K562 (cell line): ENCODE results near the gene DAD1. TPM values are rescaled to one million over a fixed set of nuclear protein-coding genes. Genes with fewer than 3 reads are reported as not detected.

ENCODE experiments used
- ATAC-seq: fragments of 200-7000 bp; cut with Tn5 transposase; 3 replicates; pipeline ENCODE4 v1.9.1; 2020; ENCODE audit warnings: moderate library complexity
- BruUV-seq: library from RNA; stranded (reverse); fragments of 400-500 nt; replicated peaks from 2 replicates; lab custom pipeline; 2021; lab: Mats Ljungman, UMichigan
- CTCF ChIA-PET: fragments of 300-600 bp; formaldehyde crosslinking; extraction: SDS; loops from one replicate; lab custom pipeline; 2021; ENCODE audit warnings: low intra/inter-chr PET ratio; lab: Yijun Ruan, JAX
- POLR2A ChIA-PET: fragments of 300-600, 350-650 bp; sonication (Branson Sonifier 250); formaldehyde crosslinking; extraction: SDS; loops from one replicate; lab custom pipeline; 2021; ENCODE audit warnings: antibody characterized with exemption, inconsistent platforms; lab: Yijun Ruan, JAX
- DNase-seq, 4 experiments: peaks; one replicate each; pipeline versions ENCODE4 v3.0.0 to v3.0.0-alpha.2; 2011 to 2018; ENCODE audit warnings: low spot score in 3 of 4, mixed read lengths in 3 of 4; ENCODE audit errors: extremely low read depth in 1 of 4
- FAIRE-seq: peaks from 2 replicates; lab custom pipeline; 2011; peaks lifted over from hg19 to GRCh38; lab: Jason Lieb, UNC
- H2AFZ ChIP-seq: 2 replicates; pipeline ENCODE4 v1.6.0; 2011; ENCODE audit warnings: low read depth, low read length, control low read depth, inconsistent platforms
- H3K27ac ChIP-seq: fragments of 200-600 bp; 3 replicates; pipeline ENCODE4 v1.8.0; 2011; ENCODE audit warnings: low read depth, mild to moderate bottlenecking, control low read depth, inconsistent platforms, low read length, moderate library complexity, mixed read lengths; ENCODE audit errors: extremely low read depth
- H3K27me3 ChIP-seq, 2 experiments: fragments of 300-600 bp in 1 of 2; 2 replicates in 1 of 2; 3 replicates in 1 of 2; pipeline versions ENCODE4 v1.6.0 to v1.8.0; 2011; ENCODE audit warnings: inconsistent platforms in 2 of 2, low read length in 2 of 2, mild to moderate bottlenecking in 1 of 2, mixed read lengths in 1 of 2, moderate library complexity in 1 of 2; ENCODE audit not compliant: control insufficient read depth in 2 of 2, insufficient read depth in 2 of 2
- H3K36me3 ChIP-seq: fragments of 300-600 bp; 3 replicates; pipeline ENCODE4 v1.8.0; 2011; ENCODE audit warnings: mild to moderate bottlenecking, low read length, inconsistent platforms; ENCODE audit not compliant: control insufficient read depth, insufficient read depth
- H3K4me1 ChIP-seq, 2 experiments: fragments of 200-600 bp in 1 of 2; replicated peaks in 1 of 2; 2 replicates in 1 of 2; 3 replicates in 1 of 2; pipeline versions ENCODE4 v1.5.1 to v1.8.0; 2011; ENCODE audit warnings: inconsistent platforms in 2 of 2, low read length in 2 of 2, mild to moderate bottlenecking in 1 of 2, mixed read lengths in 1 of 2, moderate library complexity in 1 of 2; ENCODE audit not compliant: control insufficient read depth in 2 of 2, insufficient read depth in 2 of 2
- H3K4me2 ChIP-seq: 2 replicates; pipeline ENCODE4 v1.6.1; 2011; ENCODE audit warnings: low read length, control low read depth, inconsistent platforms, mixed read lengths; ENCODE audit not compliant: insufficient read depth
- H3K4me3 ChIP-seq: fragments of 200-600 bp; sonication (generic), shearing (Covaris generic); 2 replicates; pipeline ENCODE4 v1.5.1; 2016; ENCODE audit warnings: control low read depth, inconsistent platforms
- H3K79me2 ChIP-seq: fragments of 200-600 bp; 3 replicates; pipeline ENCODE4 v1.8.0; 2011; ENCODE audit warnings: low read length, inconsistent platforms; ENCODE audit not compliant: control insufficient read depth, insufficient read depth
- H3K9ac ChIP-seq, 2 experiments: 2 replicates each; pipeline versions ENCODE4 v1.6.0 to v1.6.1; 2011; ENCODE audit warnings: low read depth in 2 of 2, low read length in 2 of 2, control low read depth in 1 of 2, inconsistent platforms in 1 of 2, mild to moderate bottlenecking in 1 of 2, mixed read lengths in 1 of 2; ENCODE audit not compliant: insufficient read depth in 1 of 2
- H3K9me1 ChIP-seq: one replicate; pipeline ENCODE4 v1.6.0; 2011; ENCODE audit warnings: inconsistent platforms, mild to moderate bottlenecking, low read length, moderate library complexity; ENCODE audit not compliant: control insufficient read depth, insufficient read depth
- H3K9me3 ChIP-seq: replicated peaks from 2 replicates; pipeline ENCODE4 v1.5.1; 2011; ENCODE audit warnings: low read depth, low read length, inconsistent platforms; ENCODE audit not compliant: control insufficient read depth, insufficient read depth
- H4K20me1 ChIP-seq: replicated peaks from 2 replicates; pipeline ENCODE4 v1.6.1; 2011; ENCODE audit warnings: low read length, inconsistent platforms, mixed read lengths; ENCODE audit not compliant: control insufficient read depth, insufficient read depth
- BCOR ChIP-seq: fragments of 450-650 bp; IDR thresholded peaks from 2 replicates; pipeline ENCODE4 v1.6.1; 2016
- HDGF ChIP-seq: fragments of 450-650 bp; IDR thresholded peaks from 2 replicates; pipeline ENCODE4 v1.6.1; 2016
- KDM4B ChIP-seq, 2 experiments: fragments of 450-650 bp in 1 of 2; sonication (generic) in 1 of 2; IDR thresholded peaks; 2 replicates each; pipeline ENCODE4 v1.6.1; 2016 to 2017; ENCODE audit warnings: borderline replicate concordance in 2 of 2, antibody characterized with exemption in 1 of 2, low read depth in 1 of 2, mild to moderate bottlenecking in 1 of 2
- SAP30 ChIP-seq: fragments of 200-600 bp; sonication (generic); IDR thresholded peaks from 2 replicates; pipeline ENCODE4 v1.6.1; 2012; ENCODE audit warnings: borderline replicate concordance, low read depth, mild to moderate bottlenecking, moderate library complexity, low read length, control low read depth, inconsistent platforms; ENCODE audit not compliant: insufficient read depth, poor library complexity, severe bottlenecking
- SRSF7 ChIP-seq: fragments of 200-400 bp; formaldehyde crosslinking; optimal IDR thresholded peaks from 2 replicates; pipeline ENCODE3; 2017; ENCODE audit warnings: mild to moderate bottlenecking, low read depth, low read length
- TAF15 ChIP-seq: fragments of 200-400 bp; formaldehyde crosslinking; IDR thresholded peaks from 2 replicates; pipeline ENCODE4 v1.6.1; 2017; ENCODE audit warnings: mild to moderate bottlenecking, low read depth, low read length, moderate library complexity
- TOE1 ChIP-seq, 2 experiments: fragments of 450-650 bp in 1 of 2; sonication (generic) in 1 of 2; formaldehyde crosslinking in 1 of 2; IDR thresholded peaks; 2 replicates each; pipeline versions ENCODE4 v1.7.1 to v1.8.0; 2016 to 2022; ENCODE audit warnings: borderline replicate concordance in 2 of 2, mild to moderate bottlenecking in 2 of 2, antibody characterized with exemption in 1 of 2, inconsistent platforms in 1 of 2, low read depth in 1 of 2, missing genetic modification reagents in 1 of 2, moderate library complexity in 1 of 2
- WHSC1 ChIP-seq: IDR thresholded peaks from one replicate; pipeline ENCODE4 v1.6.1; 2012; ENCODE audit warnings: low read length, control low read depth, inconsistent platforms
- ZBTB8A ChIP-seq: fragments of 450-650 bp; IDR thresholded peaks from 2 replicates; pipeline ENCODE4 v1.6.1; 2018; ENCODE audit warnings: mild to moderate bottlenecking, moderate library complexity; ENCODE audit not compliant: partially characterized antibody
- ZNF212 ChIP-seq: fragments of 450-650 bp; formaldehyde crosslinking; IDR thresholded peaks from 2 replicates; pipeline ENCODE4 v1.4.0; 2020; ENCODE audit warnings: mild to moderate bottlenecking
- ZNF695 ChIP-seq: fragments of 450-650 bp; formaldehyde crosslinking; IDR thresholded peaks from 2 replicates; pipeline ENCODE4 v1.4.0; 2020; ENCODE audit warnings: mild to moderate bottlenecking, moderate library complexity
- ZZZ3 ChIP-seq: fragments of 450-650 bp; IDR thresholded peaks from 2 replicates; pipeline ENCODE4 v1.6.1; 2016; ENCODE audit warnings: antibody characterized with exemption, mild to moderate bottlenecking, moderate library complexity
- WGBS: fragments of 100-300 bp; shearing (Covaris generic); methylation state at CpG from one replicate; pipeline ENCODE4 v1.1.6; 2016; ENCODE audit warnings: low coverage, mixed read lengths; ENCODE audit not compliant: insufficient coverage; ENCODE audit errors: missing lambda C conversion rate; 5-methylcytosine and 5-hydroxymethylcytosine counted together
- in situ Hi-C: fragments of 300-500 bp; cut with MboI; formaldehyde crosslinking; loops from 4 replicates; pipeline ENCODE4 v1.15.0; 2018; ENCODE audit warnings: inconsistent platforms, mixed read lengths
- intact Hi-C: fragments of 100-400 bp; cut with micrococcal nuclease; formaldehyde crosslinking; loops from 2 replicates; pipeline ENCODE4 v1.14.2; 2022
- polyA plus RNA-seq, 8 experiments: library from polyadenylated mRNA; depleted of rRNA in 4 of 8; stranded (reverse) in 5 of 8; unstranded in 3 of 8; fragments of >200 nt; fragmentation: Nextera tagmentation in 2 of 8; fragmentation: Illumina TruSeq in 1 of 8; extraction: Ambion mirVana in 2 of 8; extraction: Trizol in 1 of 8; gene quantifications; 2 replicates each; pipeline versions ENCODE4 v1.2.1 to v1.2.3, GENCODE V29; 2011 to 2014; ENCODE audit warnings: inconsistent platforms in 1 of 8, missing spikeins in 1 of 8
- total RNA-seq, 7 experiments: library from RNA; depleted of rRNA in 6 of 7; stranded (reverse); fragments of >200 nt in 6 of 7; fragmentation: Illumina TruSeq in 2 of 7; extraction: Trizol in 2 of 7; gene quantifications; 2 replicates each; pipeline versions ENCODE4 v1.2.1 to v1.2.3, GENCODE V29; 2011 to 2021; ENCODE audit warnings: low replicate concordance in 1 of 7
- TF ChIP-seq, protein P1 (sequence below): fragments of 250-450 bp; sonication (Bioruptor Pico); IDR thresholded peaks from 2 replicates; pipeline ENCODE4 v1.8.0; 2022; ENCODE audit warnings: moderate library complexity, mild to moderate bottlenecking, inconsistent platforms
- TF ChIP-seq, protein P2 (sequence below): fragments of 450-650 bp; IDR thresholded peaks from 2 replicates; pipeline ENCODE4 v1.6.1; 2016; ENCODE audit warnings: borderline replicate concordance
- TF ChIP-seq, protein P3 (sequence below): fragments of 250-450 bp; sonication (Bioruptor Pico); IDR thresholded peaks from 2 replicates; pipeline ENCODE4 v1.5.0; 2021; ENCODE audit warnings: mild to moderate bottlenecking, borderline replicate concordance

DAD1 gene
- total and polyA plus RNA-seq, 9 of the 15 experiments (the other 6 are each of a cell fraction or from before 2014, with no cell fraction given) = 104 to 617 (median 222) TPM

DNA sequence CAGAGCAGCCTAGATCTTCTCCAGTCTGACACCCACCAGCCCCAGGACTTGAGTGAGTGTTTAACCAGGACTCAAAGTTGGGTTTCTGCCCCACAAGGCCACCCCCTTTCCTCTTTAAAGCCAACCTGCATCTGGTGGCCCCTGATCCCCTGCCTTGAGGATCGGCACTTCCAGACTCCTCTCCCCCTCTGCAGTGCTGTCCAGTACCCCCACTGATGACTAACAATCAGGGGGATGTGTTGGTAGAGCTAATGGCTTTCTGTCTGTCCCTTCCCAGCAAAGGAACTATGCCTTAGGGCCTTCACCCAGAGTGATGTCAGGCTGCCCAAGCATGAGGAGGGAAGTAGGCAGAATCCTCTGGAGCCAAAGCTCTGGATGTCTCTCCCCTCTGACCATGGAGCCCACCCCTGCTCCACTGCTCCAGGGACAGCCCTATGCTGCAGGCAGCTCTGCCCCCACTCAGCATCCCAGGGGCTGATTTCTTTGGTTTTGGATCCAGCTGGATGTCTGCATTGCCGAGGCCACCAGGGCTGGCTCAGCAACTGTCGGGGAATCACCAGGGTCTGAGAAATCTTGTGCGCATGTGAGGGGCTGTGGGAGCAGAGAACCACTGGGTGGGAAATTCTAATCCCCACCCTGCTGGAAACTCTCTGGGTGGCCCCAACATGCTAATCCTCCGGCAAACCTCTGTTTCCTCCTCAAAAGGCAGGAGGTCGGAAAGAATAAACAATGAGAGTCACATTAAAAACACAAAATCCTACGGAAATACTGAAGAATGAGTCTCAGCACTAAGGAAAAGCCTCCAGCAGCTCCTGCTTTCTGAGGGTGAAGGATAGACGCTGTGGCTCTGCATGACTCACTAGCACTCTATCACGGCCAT lies 42.9 kb downstream of the DAD1 start:
- Histone ChIP-seq H3K36me3 (no peaks in the 10 kb centered on the region), H3K27me3 (peaks cover 2 to 8% of the 10 kb centered on the region in 2 experiments; a peak in 3 of 5 replicates), H2AFZ (no peak overlapping the region), H3K27ac (no peak overlapping the region), H3K4me2 (no peak overlapping the region), H3K4me1 (no peaks in the 10 kb centered on the region; a peak in 2 of 5 replicates), H3K9ac (no peak overlapping the region)
- 28% methylated on average over 8 of the region's 9 CpGs for WGBS
- BruUV-seq = no TSS peak
- CTCF ChIA-PET = no interaction called here
- intact Hi-C loops (no loop called here), in situ Hi-C loops (no loop called here)
- DNase-seq = no peak
- TF ChIP-seq BCOR = no peak
- TF ChIP-seq SRSF7 = no peak
- TF ChIP-seq TOE1 (IDR thresholded peaks at IDR 0.05; ENCODE audit: borderline replicate concordance) = no peak
- TF ChIP-seq TOE1 (CRISPR knock-in tag; IDR thresholded peaks at IDR 0.05; ENCODE audit: borderline replicate concordance, low read depth) = no peak
- TF ChIP-seq ZNF212 (CRISPR knock-in tag) = no peak
- TF ChIP-seq, protein P1, sequence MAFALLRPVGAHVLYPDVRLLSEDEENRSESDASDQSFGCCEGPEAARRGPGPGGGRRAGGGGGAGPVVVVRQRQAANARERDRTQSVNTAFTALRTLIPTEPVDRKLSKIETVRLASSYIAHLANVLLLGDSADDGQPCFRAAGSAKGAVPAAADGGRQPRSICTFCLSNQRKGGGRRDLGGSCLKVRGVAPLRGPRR (CRISPR knock-in tag) = no peak
- TF ChIP-seq KDM4B (IDR thresholded peaks at IDR 0.05; ENCODE audit: borderline replicate concordance in 2 of 2, low read depth in 1 of 2) = no peak
- no peak for TF ChIP-seq ZBTB8A
- no peak for TF ChIP-seq TAF15
- TF ChIP-seq, protein P2, sequence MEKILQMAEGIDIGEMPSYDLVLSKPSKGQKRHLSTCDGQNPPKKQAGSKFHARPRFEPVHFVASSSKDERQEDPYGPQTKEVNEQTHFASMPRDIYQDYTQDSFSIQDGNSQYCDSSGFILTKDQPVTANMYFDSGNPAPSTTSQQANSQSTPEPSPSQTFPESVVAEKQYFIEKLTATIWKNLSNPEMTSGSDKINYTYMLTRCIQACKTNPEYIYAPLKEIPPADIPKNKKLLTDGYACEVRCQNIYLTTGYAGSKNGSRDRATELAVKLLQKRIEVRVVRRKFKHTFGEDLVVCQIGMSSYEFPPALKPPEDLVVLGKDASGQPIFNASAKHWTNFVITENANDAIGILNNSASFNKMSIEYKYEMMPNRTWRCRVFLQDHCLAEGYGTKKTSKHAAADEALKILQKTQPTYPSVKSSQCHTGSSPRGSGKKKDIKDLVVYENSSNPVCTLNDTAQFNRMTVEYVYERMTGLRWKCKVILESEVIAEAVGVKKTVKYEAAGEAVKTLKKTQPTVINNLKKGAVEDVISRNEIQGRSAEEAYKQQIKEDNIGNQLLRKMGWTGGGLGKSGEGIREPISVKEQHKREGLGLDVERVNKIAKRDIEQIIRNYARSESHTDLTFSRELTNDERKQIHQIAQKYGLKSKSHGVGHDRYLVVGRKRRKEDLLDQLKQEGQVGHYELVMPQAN = no peak
- no peak for TF ChIP-seq ZNF695 (CRISPR knock-in tag)
- TF ChIP-seq, protein P3, sequence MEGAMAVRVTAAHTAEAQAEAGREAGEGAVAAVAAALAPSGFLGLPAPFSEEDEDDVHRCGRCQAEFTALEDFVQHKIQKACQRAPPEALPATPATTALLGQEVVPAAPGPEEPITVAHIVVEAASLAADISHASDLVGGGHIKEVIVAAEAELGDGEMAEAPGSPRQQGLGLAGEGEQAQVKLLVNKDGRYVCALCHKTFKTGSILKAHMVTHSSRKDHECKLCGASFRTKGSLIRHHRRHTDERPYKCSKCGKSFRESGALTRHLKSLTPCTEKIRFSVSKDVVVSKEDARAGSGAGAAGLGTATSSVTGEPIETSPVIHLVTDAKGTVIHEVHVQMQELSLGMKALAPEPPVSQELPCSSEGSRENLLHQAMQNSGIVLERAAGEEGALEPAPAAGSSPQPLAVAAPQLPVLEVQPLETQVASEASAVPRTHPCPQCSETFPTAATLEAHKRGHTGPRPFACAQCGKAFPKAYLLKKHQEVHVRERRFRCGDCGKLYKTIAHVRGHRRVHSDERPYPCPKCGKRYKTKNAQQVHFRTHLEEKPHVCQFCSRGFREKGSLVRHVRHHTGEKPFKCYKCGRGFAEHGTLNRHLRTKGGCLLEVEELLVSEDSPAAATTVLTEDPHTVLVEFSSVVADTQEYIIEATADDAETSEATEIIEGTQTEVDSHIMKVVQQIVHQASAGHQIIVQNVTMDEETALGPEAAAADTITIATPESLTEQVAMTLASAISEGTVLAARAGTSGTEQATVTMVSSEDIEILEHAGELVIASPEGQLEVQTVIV (CRISPR knock-in tag) = no peak
- no peak for TF ChIP-seq WHSC1
- no peak for TF ChIP-seq SAP30
- TF ChIP-seq HDGF = no peak
- TF ChIP-seq ZZZ3 = no peak
- TF ChIP-seq, all 486 proteins: peak for 0
- no peaks in the 10 kb centered on the region for H3K79me2 ChIP-seq
- no peaks in the 10 kb centered on the region for H4K20me1 ChIP-seq
- H3K9me3 ChIP-seq = no peaks in the 10 kb centered on the region
- H3K9me1 ChIP-seq = no peaks in the 10 kb centered on the region
- FAIRE-seq = no peak
- no peak overlapping the region for H3K4me3 ChIP-seq
- no peak for ATAC-seq
- POLR2A ChIA-PET = interaction anchor here (1.5 kb wide), 1 partner anchor 17 kb away, joined by 3 read pairs; no protein-coding TSS in a partner anchor
